RWPE1 (cell line): ENCODE results near the gene NKX2-8.

Source experiments
- CTCF ChIA-PET: fragments of 350-600 bp; sonication (Branson Sonifier 250); formaldehyde crosslinking; extraction: SDS; loops from one replicate; lab custom pipeline; 2021; lab: Yijun Ruan, JAX
- POLR2A ChIA-PET: fragments of 400-600 bp; formaldehyde crosslinking; extraction: SDS; loops from one replicate; lab custom pipeline; 2020; ENCODE audit warnings: antibody characterized with exemption; ENCODE audit not compliant: low non-redundant PET; lab: Yijun Ruan, JAX
- DNase-seq: peaks from one replicate; pipeline ENCODE4 v3.0.0; 2012; ENCODE audit warnings: low spot score
- H3K27ac ChIP-seq: fragments of 450-650 bp; 2 replicates; pipeline ENCODE4 v1.5.1; 2017
- TF ChIP-seq, protein P1 (sequence below): fragments of 450-650 bp; conservative IDR thresholded peaks from 2 replicates; pipeline ENCODE4 v1.5.1; 2017; ENCODE audit warnings: low read depth, mild to moderate bottlenecking

Gene NKX2-8

DNA sequence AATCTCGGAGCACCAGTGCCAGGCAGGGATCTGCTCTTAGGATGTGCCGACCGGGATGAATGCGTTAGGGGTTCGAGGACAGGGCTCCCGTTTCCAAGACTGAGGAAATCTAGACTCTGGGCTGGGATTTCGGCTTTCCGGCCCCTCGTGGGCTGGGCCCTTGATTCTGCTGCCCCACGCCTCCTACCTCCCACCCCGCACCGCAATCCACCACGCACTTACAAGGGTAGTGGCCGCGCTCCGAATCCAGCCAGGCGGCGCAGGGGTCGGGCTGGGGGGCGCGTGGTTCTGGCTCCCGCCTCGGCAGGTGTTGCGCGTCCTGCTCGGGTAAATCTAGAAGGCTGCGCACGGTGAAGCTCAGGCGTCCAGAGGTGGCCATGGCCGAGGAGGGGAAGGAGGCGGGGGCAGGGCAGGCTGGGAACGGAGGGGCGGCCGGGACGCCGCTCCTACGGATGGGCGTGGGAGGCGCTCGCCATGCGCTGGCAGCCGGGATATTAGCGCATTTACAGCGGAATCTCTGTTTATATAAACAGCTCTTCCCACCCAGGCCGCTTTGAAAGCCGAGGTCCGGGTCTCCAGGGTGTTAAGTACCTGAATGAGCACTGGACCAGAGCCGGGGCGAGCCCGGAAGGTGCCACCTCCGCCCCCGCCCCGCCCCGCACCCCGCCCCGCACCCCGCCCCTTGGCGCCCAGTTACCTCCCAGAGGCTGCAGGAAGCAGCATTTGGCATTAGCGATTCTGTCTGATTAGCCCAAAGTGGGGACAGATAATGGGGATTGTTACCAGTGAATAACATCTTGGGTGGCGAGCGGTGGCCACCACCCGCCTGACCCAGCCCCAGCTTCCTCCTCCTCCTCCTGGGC lies at the start of gene NKX2-8:
NKX2-8 (minus strand) TSS at position 604 of the 863 bp plus-strand sequence; CDS start at position 379, 225 bp downstream.
- ChIA-PET CTCF (no interaction called here), POLR2A (no interaction called here)
- H3K27ac ChIP-seq = no peak within 1 kb of the TSS; the same call in 1 of the 2 replicates
- DNase-seq = peak; percentile 45
- TF ChIP-seq, protein P1, sequence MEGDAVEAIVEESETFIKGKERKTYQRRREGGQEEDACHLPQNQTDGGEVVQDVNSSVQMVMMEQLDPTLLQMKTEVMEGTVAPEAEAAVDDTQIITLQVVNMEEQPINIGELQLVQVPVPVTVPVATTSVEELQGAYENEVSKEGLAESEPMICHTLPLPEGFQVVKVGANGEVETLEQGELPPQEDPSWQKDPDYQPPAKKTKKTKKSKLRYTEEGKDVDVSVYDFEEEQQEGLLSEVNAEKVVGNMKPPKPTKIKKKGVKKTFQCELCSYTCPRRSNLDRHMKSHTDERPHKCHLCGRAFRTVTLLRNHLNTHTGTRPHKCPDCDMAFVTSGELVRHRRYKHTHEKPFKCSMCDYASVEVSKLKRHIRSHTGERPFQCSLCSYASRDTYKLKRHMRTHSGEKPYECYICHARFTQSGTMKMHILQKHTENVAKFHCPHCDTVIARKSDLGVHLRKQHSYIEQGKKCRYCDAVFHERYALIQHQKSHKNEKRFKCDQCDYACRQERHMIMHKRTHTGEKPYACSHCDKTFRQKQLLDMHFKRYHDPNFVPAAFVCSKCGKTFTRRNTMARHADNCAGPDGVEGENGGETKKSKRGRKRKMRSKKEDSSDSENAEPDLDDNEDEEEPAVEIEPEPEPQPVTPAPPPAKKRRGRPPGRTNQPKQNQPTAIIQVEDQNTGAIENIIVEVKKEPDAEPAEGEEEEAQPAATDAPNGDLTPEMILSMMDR = no peak

DNA sequence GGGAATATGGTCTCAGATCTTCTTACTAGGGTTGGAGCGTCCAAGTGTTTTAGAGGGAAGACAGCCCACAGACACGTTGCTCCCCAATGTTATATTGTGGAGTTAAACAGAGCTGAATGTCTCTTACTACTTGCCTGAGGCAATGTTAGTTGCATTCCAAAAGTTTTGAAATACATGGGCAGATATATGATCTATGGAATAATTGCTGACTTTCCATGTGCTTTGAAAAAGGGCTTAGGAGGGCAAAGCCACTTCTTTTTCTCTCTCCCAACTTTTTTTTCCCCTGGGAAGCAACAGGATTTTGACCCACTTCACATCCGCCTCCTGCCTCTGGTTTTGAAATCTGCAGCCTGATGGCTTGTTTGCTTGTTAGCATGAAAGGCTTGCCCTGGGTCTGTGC lies 45.6 kb upstream of the NKX2-8 start:
- H3K27ac ChIP-seq = no peak overlapping the region
- CTCF ChIA-PET = no interaction called here
- POLR2A ChIA-PET = no interaction called here
- no peak for DNase-seq
- TF ChIP-seq, protein P1 = no peak

DNA sequence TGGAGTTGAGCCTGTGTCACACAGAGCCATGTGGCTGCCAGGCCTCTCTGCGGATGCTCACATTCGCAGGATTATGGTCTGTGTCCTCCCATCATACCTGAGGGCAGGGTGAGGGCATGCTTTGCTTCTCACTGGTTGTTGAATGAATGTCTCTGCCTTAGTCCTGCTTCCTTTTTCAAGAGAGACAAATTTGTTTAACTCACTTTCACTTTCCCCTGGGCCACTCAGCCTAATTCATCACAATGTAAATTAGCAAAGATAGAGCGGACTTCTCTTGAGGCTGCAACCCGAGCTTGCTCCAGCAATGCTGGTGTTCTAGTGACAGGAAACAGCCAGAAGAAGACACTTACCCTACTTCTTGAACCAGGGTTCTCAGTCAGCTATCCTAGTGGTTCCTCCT lies 43.7 kb upstream of the NKX2-8 start:
- no peak for DNase-seq
- ChIA-PET CTCF (no interaction called here), POLR2A (no interaction called here)
- H3K27ac ChIP-seq = no peak overlapping the region
- TF ChIP-seq, protein P1 = no peak

DNA sequence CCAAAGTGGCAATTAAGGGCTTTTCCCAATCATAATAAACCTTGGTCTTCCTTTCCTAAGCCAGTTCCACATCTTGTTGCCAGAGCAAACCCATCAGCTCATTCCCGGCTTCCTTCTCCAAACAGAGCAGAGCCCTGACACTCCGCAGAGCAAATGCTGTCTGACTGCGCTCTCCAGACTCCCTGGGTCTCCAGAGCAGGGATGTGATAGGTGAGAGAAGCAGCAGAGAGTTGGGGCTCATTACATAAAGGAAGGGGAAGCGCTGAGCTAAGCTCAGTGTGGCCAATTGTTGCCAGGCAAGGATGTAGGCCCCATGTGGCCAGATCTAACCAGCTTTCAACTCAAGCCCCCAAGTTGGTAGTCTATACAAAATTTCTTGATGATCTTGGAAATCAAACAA lies 43.0 kb upstream of the NKX2-8 start:
- no peak for DNase-seq
- TF ChIP-seq, protein P1 = no peak
- CTCF ChIA-PET = interaction anchor here (0.6 kb wide), 1 partner anchor 362 kb away, joined by 3 read pairs; no protein-coding TSS in a partner anchor
- no peak overlapping the region for H3K27ac ChIP-seq
- POLR2A ChIA-PET = no interaction called here

DNA sequence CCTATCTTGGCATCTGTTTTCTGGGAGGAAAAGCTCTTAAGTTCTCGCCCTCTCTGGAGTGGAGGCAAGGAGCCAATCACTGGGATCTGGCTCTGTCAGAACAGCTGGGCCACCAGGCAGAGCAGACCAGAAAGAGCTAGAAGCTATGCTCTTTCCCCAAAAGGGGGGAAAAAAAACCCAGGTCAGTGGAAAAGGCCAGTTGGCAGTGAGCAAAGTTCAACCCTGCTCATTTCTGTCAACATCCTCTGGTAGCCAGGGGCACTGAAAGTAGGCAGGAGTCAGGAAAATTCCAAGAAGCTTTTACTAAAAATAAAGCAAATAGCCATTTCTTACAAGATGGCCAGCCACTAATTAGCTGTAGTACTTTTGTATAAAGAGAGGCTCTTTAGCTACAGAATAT lies 42.6 kb upstream of the NKX2-8 start:
- POLR2A ChIA-PET = no interaction called here
- CTCF ChIA-PET = no interaction called here
- no peak overlapping the region for H3K27ac ChIP-seq
- no peak for DNase-seq
- TF ChIP-seq, protein P1 = no peak

DNA sequence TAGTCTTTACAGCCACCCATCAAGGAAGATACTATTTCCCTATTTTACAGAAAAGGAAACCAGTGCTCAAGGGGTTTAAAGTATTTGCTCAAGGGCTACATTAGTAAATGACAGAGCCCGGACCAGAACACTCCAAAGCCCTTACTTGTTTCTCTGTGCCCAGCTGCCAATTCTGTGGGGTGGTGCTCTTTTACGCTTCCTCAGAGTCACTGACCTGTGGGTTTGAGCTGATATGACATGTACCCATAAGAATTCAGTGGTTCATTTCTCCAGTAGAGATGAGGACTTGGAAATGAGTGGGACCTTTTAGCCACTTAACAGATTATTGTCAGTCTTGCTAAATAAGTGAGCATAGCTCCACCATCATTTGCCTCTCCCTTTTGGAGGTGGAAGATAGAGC lies 37.4 kb upstream of the NKX2-8 start:
- no peak overlapping the region for H3K27ac ChIP-seq
- POLR2A ChIA-PET = no interaction called here
- CTCF ChIA-PET = no interaction called here
- TF ChIP-seq, protein P1 = no peak
- DNase-seq = no peak
